ENCODE results near the gene BNC2. TPM values are rescaled to one million over a fixed set of nuclear protein-coding genes. Genes with fewer than 3 reads are reported as not detected.
"Not testable (repeated sequence)": the region's sequence is repeated elsewhere in the genome, so short reads cannot be mapped to it uniquely, and the experiment has no call there.

BNC2 gene
- total RNA-seq, 1 experiment from 2014 or later: 2.9 TPM

DNA sequence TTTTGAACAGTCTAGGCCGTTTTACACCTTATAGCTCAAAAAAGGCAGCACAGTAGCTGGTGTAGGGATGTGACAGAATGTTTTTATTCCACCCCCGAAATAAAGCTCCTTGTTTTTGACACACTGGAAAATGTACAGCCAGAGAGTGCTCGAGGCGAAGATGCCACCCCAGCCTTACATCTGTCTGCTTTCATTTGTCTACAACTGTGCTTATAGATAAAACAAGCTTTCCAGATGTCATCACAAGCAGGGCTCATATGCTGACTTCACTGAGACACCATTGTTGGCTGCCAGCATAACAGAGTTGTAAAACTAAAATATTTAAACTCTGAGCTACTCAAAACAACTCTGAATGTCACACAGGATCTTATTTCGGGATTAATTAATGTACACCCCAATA lies 386.3 kb downstream of the BNC2 start:
- BruUV-seq (replicated peaks): no TSS peak
- H3F3A ChIP-seq (ENCODE audit: insufficient read depth, low read depth): no peaks in the 10 kb centered on the region
- no peak for DNase-seq
- H3K4me1 ChIP-seq (replicated peaks; ENCODE audit: insufficient read depth): peaks cover 6% of the 10 kb centered on the region
- no peak overlapping the region for H3K4me2 ChIP-seq
- no peaks in the 10 kb centered on the region for H3K79me2 ChIP-seq (ENCODE audit: low read depth)
- H3K9me3 ChIP-seq (ENCODE audit: insufficient read depth, low read depth): no peaks in the 10 kb centered on the region
- H3K4me3 ChIP-seq: no peak overlapping the region
- no peaks in the 10 kb centered on the region for H3K27me3 ChIP-seq (ENCODE audit: insufficient read depth, low read depth)
- POLR2A ChIA-PET (ENCODE audit: unreplicated experiment): no interaction called here
- H3K36me3 ChIP-seq (ENCODE audit: low read depth): no peaks in the 10 kb centered on the region
- no peak overlapping the region for H2AFZ ChIP-seq
- H3K9me2 ChIP-seq (ENCODE audit: insufficient read depth): no peaks in the 10 kb centered on the region
- no peak overlapping the region for H3K27ac ChIP-seq
- no peaks in the 10 kb centered on the region for H4K20me1 ChIP-seq (ENCODE audit: insufficient read depth)
- CTCF ChIA-PET: no interaction called here
- intact Hi-C loops (cut with micrococcal nuclease; ENCODE audit: unreplicated experiment): no loop called here
- TF ChIP-seq EZH2 (IDR thresholded peaks at IDR 0.05; ENCODE audit: low read depth): no peak
- TF ChIP-seq, protein P1, sequence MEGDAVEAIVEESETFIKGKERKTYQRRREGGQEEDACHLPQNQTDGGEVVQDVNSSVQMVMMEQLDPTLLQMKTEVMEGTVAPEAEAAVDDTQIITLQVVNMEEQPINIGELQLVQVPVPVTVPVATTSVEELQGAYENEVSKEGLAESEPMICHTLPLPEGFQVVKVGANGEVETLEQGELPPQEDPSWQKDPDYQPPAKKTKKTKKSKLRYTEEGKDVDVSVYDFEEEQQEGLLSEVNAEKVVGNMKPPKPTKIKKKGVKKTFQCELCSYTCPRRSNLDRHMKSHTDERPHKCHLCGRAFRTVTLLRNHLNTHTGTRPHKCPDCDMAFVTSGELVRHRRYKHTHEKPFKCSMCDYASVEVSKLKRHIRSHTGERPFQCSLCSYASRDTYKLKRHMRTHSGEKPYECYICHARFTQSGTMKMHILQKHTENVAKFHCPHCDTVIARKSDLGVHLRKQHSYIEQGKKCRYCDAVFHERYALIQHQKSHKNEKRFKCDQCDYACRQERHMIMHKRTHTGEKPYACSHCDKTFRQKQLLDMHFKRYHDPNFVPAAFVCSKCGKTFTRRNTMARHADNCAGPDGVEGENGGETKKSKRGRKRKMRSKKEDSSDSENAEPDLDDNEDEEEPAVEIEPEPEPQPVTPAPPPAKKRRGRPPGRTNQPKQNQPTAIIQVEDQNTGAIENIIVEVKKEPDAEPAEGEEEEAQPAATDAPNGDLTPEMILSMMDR (conservative IDR thresholded peaks at IDR 0.05): no peak

DNA sequence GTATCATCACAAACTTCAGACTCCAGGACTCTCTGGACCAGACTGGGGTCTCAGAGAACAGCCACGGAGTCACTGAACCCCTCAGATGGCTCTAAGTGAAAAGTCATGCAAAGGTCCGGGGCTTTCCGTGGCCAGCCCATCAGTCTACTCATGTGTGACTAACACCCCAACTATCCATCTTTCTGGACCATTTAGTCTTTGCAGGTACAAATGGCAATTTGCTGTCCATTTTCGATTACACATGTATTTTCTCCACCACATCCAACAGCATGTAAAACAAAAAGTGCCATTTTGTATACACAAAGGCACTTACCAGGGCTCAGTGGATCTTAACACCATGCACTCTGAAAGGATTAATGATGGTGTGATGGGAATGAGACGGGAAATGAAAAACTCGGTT lies 387.7 kb downstream of the BNC2 start:
- TF ChIP-seq, protein P1 (conservative IDR thresholded peaks at IDR 0.05): no peak
- no peak for TF ChIP-seq EZH2 (IDR thresholded peaks at IDR 0.05; ENCODE audit: low read depth)
- Histone ChIP-seq H3K27me3 (ENCODE audit: insufficient read depth, low read depth) (no peaks in the 10 kb centered on the region), H3K4me3 (no peak overlapping the region), H3K36me3 (ENCODE audit: low read depth) (no peaks in the 10 kb centered on the region), H2AFZ (no peak overlapping the region), H3F3A (ENCODE audit: insufficient read depth, low read depth) (no peaks in the 10 kb centered on the region), H3K4me1 (replicated peaks; ENCODE audit: insufficient read depth) (peaks cover 6% of the 10 kb centered on the region), H3K27ac (no peak overlapping the region), H4K20me1 (ENCODE audit: insufficient read depth) (no peaks in the 10 kb centered on the region), H3K9me2 (ENCODE audit: insufficient read depth) (no peaks in the 10 kb centered on the region), H3K4me2 (no peak overlapping the region), H3K9me3 (ENCODE audit: insufficient read depth, low read depth) (no peaks in the 10 kb centered on the region), H3K79me2 (ENCODE audit: low read depth) (no peaks in the 10 kb centered on the region)
- DNase-seq: no peak
- ChIA-PET POLR2A (ENCODE audit: unreplicated experiment) (no interaction called here), CTCF (no interaction called here)
- intact Hi-C loops (cut with micrococcal nuclease; ENCODE audit: unreplicated experiment): no loop called here
- no TSS peak for BruUV-seq (replicated peaks)

DNA sequence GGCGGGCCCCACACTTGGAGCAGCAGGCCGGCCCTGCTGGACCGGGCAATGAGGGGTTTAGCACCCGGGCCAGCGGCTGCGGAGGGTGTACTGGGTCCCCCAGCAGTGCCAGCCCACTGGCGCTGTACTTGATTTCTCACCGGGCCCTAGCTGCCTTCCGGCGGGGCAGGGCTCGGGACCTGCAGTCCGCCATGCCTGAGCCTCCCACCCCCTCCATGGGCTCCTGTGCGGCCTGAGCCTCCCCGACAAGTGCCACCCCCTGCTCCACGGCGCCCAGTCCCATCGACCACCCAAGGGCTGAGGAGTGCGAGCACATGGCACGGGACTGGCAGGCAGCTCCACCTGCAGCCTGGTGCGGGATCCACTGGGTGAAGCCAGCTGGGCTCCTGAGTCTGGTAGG lies 389.9 kb downstream of the BNC2 start:
- CTCF ChIA-PET; H3K4me3 ChIP-seq; BruUV-seq (replicated peaks); H3K4me1 ChIP-seq (replicated peaks; ENCODE audit: insufficient read depth); H3K4me2 ChIP-seq; H3K27ac ChIP-seq; intact Hi-C loops (cut with micrococcal nuclease; ENCODE audit: unreplicated experiment); H3K9me3 ChIP-seq (ENCODE audit: insufficient read depth, low read depth); H3K27me3 ChIP-seq (ENCODE audit: insufficient read depth, low read depth); POLR2A ChIA-PET (ENCODE audit: unreplicated experiment); H2AFZ ChIP-seq; H3K9me2 ChIP-seq (ENCODE audit: insufficient read depth); H4K20me1 ChIP-seq (ENCODE audit: insufficient read depth); DNase-seq; H3F3A ChIP-seq (ENCODE audit: insufficient read depth, low read depth); H3K36me3 ChIP-seq (ENCODE audit: low read depth); H3K79me2 ChIP-seq (ENCODE audit: low read depth): not testable (repeated sequence)

DNA sequence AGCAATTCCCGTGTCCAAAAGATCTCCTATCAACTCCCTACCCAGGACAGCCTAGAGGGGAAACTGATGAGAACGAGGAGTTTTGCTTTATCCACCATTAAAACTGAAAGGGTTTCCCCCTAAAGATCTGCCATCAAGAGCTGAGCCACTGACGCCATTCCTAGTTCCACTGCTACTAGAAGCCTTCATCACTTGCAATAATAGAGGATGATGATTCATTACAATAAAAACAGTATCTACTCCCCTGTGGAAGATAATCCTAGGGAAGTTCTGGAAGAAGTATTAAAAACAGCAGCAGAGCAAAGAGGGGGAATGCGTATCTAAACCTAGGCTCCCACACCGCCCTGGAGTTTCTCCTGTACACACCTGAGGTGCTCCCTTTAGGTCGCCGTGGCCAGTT lies 394.5 kb downstream of the BNC2 start:
- H3K4me2 ChIP-seq: no peak overlapping the region
- no TSS peak for BruUV-seq (replicated peaks)
- CTCF ChIA-PET: no interaction called here

More for the DNA sequence above, 394.5 kb downstream of the BNC2 start:
- H3K9me3 ChIP-seq (ENCODE audit: insufficient read depth, low read depth): no peaks in the 10 kb centered on the region
- H3K27ac ChIP-seq: no peak overlapping the region
- no peak overlapping the region for H3K4me3 ChIP-seq
- H3K79me2 ChIP-seq (ENCODE audit: low read depth): no peaks in the 10 kb centered on the region
- POLR2A ChIA-PET (ENCODE audit: unreplicated experiment): no interaction called here
- DNase-seq: no peak
- no peaks in the 10 kb centered on the region for H3K9me2 ChIP-seq (ENCODE audit: insufficient read depth)
- no peaks in the 10 kb centered on the region for H3F3A ChIP-seq (ENCODE audit: insufficient read depth, low read depth)
- H3K27me3 ChIP-seq (ENCODE audit: insufficient read depth, low read depth): no peaks in the 10 kb centered on the region
- TF ChIP-seq EZH2 (IDR thresholded peaks at IDR 0.05; ENCODE audit: low read depth): no peak
- TF ChIP-seq, protein P1 (conservative IDR thresholded peaks at IDR 0.05): no peak
- no peaks in the 10 kb centered on the region for H3K36me3 ChIP-seq (ENCODE audit: low read depth)
- H4K20me1 ChIP-seq (ENCODE audit: insufficient read depth): no peaks in the 10 kb centered on the region
- no peaks in the 10 kb centered on the region for H3K4me1 ChIP-seq (replicated peaks; ENCODE audit: insufficient read depth)
- no peak overlapping the region for H2AFZ ChIP-seq
- intact Hi-C loops (cut with micrococcal nuclease; ENCODE audit: unreplicated experiment): no loop called here

All from PC-9 (cell line).